Measurements from ENCODE around the gene ECT2.

DNA sequence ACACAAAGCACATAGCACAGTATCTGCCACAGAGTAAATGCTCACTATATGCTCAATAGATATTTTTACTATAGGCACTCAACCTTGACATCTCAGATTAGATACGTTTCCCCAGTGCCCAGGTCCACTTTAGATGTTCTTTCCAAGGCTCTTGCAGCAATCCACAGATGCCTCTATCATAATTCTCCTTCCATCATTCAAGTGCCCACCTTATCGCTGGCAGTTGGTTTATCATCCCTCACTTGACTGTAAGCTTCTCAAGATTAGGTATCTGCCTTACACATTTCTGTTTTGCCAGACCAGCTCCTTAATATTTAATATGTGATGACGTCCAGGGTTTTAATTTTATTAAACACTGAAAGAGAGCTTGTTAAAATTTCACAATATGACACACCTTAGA is 48.3 kb upstream of the ECT2 start:
- TF ChIP-seq GATA2 (IDR thresholded peaks at IDR 0.05; ENCODE audit: low read depth, low read length) (no peak), GATA3 (IDR thresholded peaks at IDR 0.05; ENCODE audit: low read depth, low read length) (no peak)
